NCI-H524 treated with DMSO at 0.1 percent for 48 hours (cell line): Measurements from ENCODE around the gene MRAP2.
"Not testable (repeated sequence)": the region's sequence is repeated elsewhere in the genome, so short reads cannot be mapped to it uniquely, and the experiment has no call there.

Source experiments
- DNase-seq: peaks from one replicate; lab custom pipeline; 2025; lab: John Stamatoyannopoulos, UW

The MRAP2 gene

DNA sequence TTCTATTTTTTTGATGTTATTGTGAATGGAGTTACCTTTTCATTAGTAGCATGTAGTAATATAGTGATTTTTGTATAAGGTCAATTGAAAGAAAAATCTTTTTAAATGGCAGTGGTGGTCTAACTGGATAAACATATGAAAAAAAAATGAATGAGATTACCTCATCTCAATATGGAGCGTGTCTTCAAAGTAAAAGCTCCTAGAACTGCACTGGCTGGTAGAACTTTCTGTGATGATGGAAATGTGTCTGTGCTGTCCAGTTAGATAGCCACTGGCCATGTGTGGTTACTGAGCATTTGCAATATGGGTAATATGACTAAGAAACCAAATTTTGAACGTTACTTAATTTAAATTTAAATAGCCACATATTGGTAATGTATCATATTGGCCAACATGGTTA, 44.1 kb downstream of the MRAP2 start:
- no peak for DNase-seq

DNA sequence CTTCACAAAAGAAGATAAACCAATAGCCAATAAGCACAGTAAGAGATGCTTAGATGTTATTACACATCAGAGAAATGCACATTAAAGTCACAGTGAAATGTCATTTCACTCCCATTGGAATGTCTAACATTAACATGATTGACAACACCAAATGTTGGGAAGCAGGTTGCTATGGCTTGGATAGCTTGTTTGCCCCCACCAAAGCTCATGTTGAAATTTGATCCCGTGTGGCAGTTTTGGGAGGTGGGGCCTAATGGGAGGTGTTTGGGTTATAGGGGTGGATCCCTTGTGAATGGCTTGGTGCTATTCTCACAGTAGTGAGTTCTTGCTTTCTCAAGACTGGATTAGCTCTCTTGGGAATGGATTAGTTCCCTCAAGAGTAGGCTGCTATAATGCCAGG, 44.8 kb downstream of the MRAP2 start:
- DNase-seq, result peak; percentile 28

DNA sequence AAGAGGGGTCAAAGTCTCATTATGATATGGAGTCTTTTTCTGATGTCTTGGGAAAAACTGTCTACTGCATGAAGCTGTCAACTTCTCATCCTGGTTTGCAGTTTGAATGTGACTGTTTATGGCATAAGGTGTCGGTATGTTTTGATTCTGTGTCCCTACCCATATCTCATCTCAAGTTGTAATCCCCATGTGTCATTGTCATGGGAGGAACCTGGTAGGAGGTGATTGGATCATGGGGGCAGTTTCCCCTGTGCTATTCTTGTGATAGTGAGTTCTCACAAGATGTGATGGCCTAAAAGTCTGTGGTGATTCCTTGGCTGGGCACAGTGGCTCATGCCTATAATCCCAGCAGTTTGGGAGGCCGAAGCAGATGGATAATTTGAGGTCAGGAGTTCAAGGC, 47.6 kb downstream of the MRAP2 start:
- DNase-seq, result no peak

DNA sequence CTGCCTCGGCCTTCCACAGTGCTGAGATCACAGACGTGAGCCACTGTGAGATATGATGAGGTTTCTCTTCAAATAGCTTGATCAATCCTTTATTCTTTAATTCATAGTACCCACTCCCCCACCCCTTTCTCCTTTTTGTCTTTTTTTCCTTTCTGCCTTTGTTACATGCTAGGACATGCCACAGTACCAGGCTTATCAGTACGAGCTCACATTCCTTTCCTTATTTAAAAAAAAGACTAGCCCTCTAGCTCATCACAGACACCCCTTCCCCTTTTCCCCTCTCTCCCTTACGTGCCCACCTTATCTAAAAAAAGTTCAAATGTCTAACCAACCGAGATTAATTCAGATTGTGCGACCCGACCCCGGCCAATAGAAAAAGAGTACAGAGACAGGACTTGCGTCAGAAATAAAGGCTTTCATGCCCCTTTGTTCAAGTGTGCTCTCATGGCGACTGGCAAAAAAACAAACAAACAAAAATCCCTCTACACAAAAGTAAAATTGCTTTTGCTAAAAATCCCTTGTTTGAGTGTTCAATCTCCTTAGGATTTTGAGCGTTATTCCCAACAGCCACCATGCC, 49.2 kb downstream of the MRAP2 start:
- no peak for DNase-seq

DNA sequence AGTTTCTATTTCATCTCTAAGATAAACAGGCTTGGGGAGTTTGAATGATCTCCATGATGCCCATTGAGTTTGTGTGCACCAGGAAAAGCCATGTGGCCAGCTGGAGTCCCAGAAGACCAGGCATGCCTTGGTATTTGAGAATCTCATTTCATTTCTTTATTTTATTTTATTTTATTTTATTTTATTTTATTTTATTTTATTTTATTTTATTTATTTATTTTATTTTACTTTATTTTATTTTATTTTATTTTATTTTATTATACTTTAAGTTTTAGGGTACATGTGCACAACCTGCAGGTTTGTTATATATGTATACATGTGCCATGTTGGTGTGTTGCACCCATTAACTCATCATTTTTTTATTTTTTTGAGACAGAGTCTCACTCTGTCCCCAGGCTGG, 51.1 kb downstream of the MRAP2 start:
- DNase-seq, result not testable (repeated sequence)

DNA sequence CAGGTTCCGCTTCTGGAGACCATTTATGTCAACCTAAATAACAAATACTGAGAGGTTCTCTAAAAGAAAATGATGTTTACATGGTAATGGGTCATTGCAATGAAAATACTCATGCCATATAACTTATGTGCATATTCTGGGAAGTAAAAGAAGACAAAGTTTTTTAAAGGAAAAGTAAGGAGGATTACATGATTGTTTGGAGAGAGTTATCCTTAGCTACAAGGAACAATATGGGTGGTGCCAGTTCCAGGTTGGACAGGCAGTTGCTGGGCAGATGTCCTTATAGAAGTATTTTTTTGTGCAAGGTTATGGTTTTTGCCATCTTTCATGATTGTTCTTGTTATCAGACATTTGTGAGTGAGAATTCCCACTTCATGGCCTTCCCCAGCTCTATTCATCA, 52.5 kb downstream of the MRAP2 start:
- no peak for DNase-seq

DNA sequence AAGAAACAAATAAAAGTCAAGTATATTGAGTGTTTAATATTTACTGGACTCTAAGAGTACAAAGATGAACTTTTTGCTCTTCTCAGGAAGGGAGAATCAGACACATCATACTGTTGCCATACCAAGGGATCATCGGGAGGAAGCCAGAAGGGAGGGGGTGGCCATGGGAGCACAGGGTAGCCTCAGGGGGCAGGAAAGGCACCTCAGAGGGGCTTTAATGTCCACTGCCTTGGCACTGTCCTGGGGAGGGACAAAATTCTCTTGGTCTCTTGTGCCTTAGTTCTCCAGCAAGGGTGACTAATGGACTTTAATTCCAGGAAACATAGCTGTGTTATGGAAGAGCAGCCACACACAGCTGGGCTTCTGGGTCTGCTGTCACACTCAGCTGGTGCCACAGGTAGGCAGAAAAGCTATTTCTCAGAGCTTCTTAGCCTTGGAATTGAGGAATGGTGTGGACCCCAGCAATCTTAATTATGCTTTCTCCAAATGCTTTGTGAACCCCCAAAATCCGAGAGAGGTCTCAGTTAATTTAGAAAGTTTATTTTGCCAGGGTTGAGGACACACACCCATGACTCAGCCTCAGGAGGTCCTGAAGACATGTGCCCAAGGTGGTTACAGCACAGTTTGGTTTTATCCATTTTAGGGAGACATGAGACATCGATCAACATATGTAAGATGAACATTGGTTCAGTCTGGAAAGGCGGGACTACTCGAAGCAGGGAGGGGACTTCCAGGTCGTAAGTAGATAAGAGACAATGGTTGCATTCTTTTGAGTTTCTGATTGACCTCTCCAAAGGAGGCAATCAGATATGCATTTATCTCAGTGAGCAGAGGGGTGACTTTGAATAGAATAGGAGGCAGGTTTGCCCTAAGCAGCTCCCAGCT, 53.2 kb downstream of the MRAP2 start:
- no peak for DNase-seq

DNA sequence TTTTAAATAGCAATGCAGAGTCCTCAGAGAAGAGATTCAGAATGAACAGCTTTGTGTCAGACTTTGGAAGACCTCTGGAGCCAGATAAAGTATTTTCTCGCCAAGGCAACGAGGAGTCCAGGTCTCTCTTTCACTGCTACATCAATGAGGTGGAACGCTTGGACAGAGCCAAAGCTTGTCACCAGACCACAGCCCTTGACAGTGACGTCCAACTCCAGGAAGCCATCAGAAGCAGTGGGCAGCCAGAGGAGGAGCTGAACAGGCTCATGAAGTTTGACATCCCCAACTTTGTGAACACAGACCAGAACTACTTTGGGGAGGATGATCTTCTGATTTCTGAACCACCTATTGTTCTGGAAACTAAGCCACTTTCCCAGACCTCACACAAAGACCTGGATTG, 55.5 kb downstream of the MRAP2 start:
- DNase-seq, result no peak

DNA sequence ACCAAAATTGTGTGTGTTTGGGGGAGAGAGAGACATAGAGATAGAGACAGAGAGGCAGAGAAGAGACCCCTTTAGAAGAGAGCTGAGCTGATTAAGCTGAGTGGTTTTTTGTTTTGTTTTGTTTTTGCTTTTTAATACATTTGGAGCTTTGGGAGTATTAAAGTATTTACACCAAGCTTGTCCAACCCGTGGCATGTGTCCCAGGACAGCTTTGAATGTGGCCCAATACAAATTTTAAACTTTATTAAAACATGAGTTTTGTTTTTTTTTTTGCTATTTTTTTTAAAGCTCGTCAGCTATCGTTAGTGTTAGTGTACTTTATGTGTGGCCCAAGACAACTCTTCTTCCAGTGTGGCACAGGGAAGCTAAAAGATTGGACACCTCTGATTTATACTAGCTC, 56.0 kb downstream of the MRAP2 start:
- DNase-seq, result no peak

DNA sequence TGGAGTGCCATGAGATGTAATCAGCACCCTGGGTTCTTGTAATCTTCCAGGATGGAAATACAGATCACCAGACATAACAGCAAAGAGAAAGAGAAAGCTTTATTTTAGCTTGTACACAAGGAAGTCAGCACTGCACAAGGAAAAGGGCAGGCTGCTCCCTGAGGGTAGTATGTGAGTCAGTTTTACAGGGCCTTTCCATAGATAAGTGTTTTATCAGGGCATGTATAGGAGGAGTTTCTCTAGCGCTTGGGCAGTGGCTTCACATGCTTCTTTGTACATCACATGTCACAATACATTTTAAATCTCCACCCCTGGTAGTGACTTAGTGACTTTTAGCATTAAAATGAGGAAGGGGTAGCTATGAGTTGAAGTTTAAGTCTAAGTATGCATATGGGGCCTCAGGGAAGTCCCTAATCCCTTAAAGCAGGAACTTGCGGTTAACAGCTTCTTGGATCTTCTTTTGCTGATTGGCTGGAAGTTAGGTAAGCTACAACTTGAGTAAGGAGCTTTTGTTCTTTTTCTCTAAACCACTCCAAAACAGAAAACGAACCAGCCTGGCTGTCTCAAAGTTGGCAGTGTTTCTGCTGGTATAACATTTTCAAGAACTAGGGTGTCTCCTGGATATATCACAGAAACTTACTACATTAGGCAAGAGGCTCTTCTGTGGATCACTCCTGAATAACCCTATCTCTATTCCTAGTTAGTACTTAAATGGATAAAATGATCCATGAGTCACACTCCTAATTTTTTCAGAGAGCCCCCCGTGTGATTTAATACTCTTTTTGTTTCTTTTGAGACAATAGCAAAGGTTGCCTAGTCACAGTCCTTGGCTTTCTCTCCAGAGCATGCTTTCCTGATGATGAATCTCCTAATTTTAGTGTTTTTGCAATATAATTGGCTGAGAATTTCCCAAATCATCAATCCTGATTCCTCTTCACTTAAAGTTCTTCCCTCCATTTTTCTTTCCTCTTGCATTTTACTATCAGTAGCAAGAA, 60.2 kb downstream of the MRAP2 start:
- no peak for DNase-seq

DNA sequence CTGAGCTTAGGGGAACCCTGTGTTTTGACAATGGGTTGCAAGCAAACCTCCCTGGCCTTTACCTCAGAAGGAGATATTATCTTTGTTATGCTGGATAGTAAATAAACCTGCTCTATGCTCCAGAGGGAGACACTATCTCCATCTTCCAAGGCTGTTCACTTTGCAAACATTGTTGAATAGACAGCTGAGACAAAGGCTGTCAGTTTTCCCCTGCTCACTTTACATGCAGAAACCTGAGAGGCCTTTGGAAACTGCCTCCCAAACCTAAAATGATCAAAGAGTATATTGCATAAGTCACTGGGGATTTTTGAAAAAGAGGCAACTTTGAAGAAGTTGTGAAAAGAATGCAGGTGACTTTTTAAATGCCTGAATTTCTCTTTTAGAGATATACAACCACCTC, 61.6 kb downstream of the MRAP2 start:
- DNase-seq, result no peak

DNA sequence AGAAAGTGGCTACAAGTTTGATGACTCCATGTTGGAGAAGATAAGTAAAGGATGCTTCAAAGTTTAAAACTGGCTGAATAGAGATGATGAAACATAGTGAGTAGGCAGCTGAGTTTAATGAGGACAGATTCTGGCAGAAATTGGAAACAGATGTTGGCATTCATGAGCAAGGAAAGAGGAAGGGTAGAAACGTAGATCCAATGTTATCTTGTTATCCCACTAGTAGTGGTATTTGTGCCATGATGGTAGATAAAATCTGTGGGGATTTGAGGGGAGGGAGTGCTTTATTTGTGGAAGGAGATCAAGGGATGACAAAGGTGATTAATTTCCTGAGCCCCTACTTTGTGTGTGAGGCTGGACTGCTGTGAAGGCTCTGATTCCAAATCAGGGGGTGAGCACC, 69.5 kb downstream of the MRAP2 start:
- DNase-seq, result no peak

DNA sequence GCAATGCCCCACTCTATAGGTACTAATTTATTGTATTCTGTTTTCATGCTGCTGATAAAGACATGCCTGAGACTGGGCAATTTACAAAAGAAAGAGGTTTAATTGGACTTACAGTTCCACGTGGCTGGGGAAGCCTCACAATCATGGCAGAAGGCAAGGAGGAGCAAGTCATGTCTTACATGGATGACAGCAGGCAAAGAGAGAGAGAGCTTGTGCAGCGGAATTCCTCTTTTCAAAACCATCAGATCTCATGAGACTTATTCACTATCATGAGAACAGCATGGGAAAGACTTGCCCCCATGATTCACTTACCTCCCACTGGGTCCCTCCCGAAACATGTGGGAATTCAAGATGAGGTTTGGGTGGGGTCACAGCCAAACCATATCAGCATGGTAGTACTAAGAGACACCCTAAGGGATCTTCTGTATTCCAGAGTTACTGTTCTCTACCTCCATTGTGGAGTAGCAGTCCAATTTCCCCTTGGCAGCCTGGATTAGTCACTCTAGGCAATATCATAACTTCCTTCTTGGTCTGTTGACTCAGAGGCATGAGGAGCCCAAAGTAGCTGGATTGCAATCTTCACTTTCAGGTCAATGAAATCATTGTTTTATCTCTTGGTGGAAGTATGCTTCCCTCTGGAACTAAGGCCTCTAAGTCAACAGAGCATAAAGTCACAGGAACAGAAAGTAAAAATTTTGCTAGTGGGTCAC, 71.8 kb downstream of the MRAP2 start:
- not testable (repeated sequence) for DNase-seq

DNA sequence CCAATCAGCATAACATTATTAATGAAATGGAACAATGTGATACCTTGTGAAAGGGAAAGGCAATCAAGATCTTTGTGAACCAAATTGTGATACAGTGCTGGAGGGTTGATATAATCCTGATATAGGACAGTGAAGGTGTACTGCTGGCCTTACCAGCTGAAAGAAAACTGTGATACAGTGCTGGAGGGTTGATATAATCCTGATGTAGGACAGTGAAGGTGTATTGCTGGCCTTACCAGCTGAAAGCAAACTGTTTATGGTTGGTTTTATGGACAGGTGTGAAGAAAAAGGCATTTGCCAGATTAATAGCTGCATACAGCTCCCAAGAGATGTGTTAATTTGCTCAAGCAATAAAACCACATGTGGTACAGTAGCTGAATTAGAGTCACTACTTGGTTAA, 73.9 kb downstream of the MRAP2 start:
- no peak for DNase-seq

DNA sequence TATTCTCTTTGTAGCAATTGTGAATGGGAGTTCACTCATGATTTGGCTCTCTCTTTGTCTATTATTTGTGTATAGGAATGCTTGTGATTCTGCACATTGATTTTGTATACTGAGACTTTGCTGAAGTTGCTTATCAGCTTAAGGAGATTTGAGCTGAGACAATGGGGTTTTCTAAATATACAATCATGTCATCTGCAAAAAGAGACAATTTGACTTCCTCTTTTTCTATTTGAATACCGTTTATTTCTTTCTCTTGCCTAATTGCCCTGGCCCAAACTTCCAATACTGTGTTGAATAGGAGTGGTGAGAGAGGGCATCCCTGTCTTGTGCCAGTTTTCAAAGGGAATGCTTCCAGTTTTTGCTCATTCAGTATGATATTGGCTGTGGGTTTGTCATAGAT, 77.8 kb downstream of the MRAP2 start:
- DNase-seq, result not testable (repeated sequence)

DNA sequence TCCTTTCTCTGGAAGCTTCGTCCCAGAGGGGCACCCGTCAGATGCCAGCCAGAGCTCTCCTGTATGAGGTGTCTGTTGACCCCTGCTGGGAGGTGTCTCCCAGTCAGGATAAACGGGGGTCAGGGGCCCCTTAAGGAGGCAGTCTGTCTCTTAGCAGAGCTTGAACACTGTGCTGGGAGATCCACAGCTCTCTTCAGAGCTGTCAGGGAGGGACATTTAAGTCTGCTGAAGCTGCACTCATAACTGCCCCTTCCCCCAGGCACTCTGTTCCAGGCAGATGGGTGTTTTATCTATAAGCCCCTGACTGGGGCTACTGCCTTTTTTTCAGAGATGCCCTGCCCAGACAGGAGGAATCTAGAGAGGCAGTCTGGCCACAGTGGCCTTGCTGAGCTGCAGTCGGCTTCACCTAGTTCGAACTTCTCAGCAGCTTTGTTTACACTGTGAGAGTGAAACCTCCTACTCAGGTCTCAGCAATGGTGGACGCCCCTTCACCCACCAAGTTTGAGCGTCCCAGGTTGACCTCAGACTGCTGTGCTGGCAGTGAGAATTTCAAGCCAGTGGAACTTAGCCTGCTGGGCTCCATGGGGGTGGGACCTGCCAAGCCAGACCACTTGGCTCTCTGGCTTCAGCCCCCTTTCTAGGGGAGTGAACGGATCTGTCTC, 81.5 kb downstream of the MRAP2 start:
- not testable (repeated sequence) for DNase-seq

DNA sequence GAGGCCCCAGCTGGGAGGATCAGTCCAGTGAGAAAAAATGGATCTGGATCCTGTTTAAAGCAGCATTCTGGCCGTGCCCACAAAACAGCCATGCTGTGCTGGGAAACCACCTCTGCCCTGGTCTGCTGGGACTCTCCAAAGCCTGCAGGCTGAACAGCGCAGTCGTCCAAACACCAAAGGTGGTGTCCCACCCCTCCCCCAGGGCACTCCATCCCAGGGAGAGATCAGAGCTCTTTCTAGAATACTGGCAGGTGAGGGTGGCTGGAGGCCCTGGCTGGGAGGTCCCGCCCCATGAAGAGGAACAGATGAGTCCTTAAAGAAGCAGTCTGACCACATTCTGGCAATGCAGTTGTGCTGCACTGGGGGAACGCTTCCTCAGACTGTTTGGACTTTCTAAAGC, 84.6 kb downstream of the MRAP2 start:
- no peak for DNase-seq

DNA sequence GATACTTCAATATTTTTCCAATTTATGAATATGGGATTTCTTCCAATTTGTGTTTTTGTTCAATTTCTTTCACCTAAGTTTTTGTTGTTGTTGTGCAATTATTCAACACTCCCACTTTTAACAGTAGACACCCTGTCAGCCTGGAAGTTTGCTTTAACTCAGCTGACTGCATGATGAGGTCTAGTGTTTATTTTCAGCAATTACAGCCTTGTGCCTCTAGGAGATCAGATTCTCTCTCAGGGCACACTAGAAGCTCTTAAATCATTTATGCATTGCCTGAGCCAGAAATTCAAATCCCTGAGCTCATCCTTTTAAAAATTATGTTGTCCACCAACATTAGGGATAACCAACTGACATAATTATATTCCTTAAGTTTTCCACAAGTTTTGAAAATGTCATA, 85.7 kb downstream of the MRAP2 start:
- DNase-seq, result no peak

DNA sequence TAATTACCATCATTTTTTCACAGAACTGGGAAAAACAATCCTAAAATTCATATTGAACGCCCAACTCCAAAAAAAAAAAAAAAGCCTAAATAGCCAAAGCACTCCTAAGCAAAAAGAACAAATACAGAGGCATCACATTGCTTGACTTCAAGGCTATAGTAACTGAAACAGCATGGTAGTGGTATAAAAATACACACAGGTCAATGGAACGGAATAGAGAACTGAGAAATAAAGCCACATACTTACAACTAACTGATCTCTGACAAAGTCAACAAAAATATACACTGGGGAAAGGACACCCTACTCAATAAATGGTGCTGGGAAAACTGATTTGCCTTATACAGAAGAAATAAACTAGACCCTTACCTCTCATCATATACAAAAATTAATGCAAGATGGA, 89.6 kb downstream of the MRAP2 start:
- no peak for DNase-seq

DNA sequence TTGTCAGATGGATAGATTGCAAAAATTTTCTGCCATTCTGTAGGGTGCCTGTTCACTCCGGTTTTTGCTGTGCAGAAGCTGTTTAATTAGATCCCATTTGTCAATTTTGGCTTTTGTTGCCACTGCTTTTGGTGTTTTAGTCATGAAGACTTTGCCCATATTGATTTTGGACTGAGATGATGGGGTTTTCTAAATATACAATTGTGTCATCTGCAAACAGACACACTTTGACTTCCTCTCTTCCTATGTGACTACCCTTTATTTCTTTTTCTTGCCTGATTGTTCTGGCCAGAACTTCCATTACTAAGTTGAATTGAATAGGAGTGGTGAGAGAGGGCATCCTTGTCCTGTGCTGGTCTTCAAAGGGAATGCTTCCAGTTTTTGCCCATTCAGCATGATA, 96.0 kb downstream of the MRAP2 start:
- not testable (repeated sequence) for DNase-seq

DNA sequence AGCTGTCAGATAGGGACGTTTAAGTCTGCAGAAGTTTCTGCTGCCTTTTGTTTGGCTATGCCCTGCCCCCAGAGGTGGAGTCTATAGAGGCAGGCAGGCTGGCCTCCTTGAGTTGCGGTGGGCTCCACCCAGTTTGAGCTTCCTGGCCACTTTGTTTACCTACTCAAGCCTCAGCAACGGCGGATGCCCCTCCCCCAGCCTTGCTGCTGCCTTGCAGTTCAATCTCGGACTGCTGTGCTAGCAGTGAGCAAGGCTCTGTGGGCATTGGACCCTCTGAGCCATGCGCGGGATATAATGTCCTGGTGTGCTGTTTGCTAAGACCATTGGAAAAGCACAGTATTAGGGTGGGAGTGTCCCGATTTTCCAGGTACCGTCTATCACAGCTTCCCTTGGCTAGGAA, 99.8 kb downstream of the MRAP2 start:
- not testable (repeated sequence) for DNase-seq
